Ovary (tissue), 9 donors: ENCODE measurements around the gene ACAP1. TPM values are rescaled to one million over a fixed set of nuclear protein-coding genes. Genes with fewer than 3 reads are reported as not detected.

ENCODE experiments used
- DNase-seq, 5 donors: peaks; one replicate each; pipeline ENCODE4 v3.0.0-alpha.2; 2019 to 2020
- H3K27ac ChIP-seq, 2 donors: fragments of 200-600 bp; one replicate each; pipeline versions ENCODE4 v1.5.1 to v1.8.0; 2019 to 2022
- H3K27me3 ChIP-seq: fragments of 200-600 bp; one replicate; pipeline ENCODE4 v1.8.0; 2022
- H3K36me3 ChIP-seq: fragments of 200-600 bp; sonication (generic); one replicate; pipeline ENCODE4 v1.5.1; 2019
- H3K4me1 ChIP-seq: one replicate; pipeline ENCODE4 v1.8.1; 2013; ENCODE audit warnings: mild to moderate bottlenecking, moderate library complexity; ENCODE audit not compliant: insufficient read depth
- H3K4me3 ChIP-seq: fragments of 200-600 bp; sonication (generic); one replicate; pipeline ENCODE4 v1.5.1; 2017
- H3K9me3 ChIP-seq, 2 donors: fragments of 200-600 bp in 1 of 2; sonication (generic) in 1 of 2; one replicate each; pipeline versions ENCODE4 v1.5.1 to v1.8.1; 2013 to 2019; ENCODE audit warnings: mild to moderate bottlenecking in 1 of 2, moderate library complexity in 1 of 2
- CTCF ChIP-seq, 3 donors: fragments of 450-650 bp in 2 of 3; fragments of 200-600 bp in 1 of 3; IDR thresholded peaks; one replicate each; pipeline versions ENCODE4 v1.5.1 to v1.8.0; 2016 to 2022; ENCODE audit warnings: antibody characterized with exemption in 3 of 3, mild to moderate bottlenecking in 1 of 3
- EP300 ChIP-seq: sonication (generic); formaldehyde crosslinking; IDR thresholded peaks from one replicate; pipeline ENCODE4 v1.6.1; 2017; ENCODE audit warnings: antibody characterized with exemption
- POLR2A ChIP-seq: fragments of 450-650 bp; IDR thresholded peaks from one replicate; pipeline ENCODE4 v1.6.1; 2017; ENCODE audit warnings: antibody characterized with exemption, mild to moderate bottlenecking, moderate library complexity
- WGBS, 3 donors: extraction: QIAGEN DNeasy Blood & Tissue Kit in 1 of 3; methylation state at CpG; one replicate each; pipeline versions ENCODE4 v1.1.5 to v1.1.7; 2013 to 2017; 5-methylcytosine and 5-hydroxymethylcytosine counted together
- intact Hi-C, 4 donors: fragments of 100-400 bp; cut with DNase I; formaldehyde crosslinking; loops; one replicate each; pipeline versions ENCODE4 v1.11.0 to v1.15.1; 2022 to 2023
- polyA plus RNA-seq, 2 donors: library from polyadenylated mRNA; stranded (reverse); fragments of 200-250 nt in 1 of 2; fragments of 350-450 nt in 1 of 2; fragmentation: Illumina TruSeq in 1 of 2; extraction: RNeasy Lipid Tissue Mini Kit (QIAGEN cat#74804) in 1 of 2; gene quantifications; one replicate each; pipeline ENCODE4 v1.2.3, GENCODE V29; 2013 to 2014
- small RNA-seq: library from RNA; depleted of rRNA; stranded (forward); fragments of <200 nt; gene quantifications from one replicate; pipeline ENCODE3, GENCODE V24; 2016
- total RNA-seq, 7 donors: library from RNA; depleted of rRNA in 2 of 7; stranded (reverse); fragments of >200 nt in 2 of 7; fragmentation: NEBNext Ultra II Directional in 3 of 7; extraction: Animal tissue kit (Norgen Biotek cat#: 25700) in 3 of 7; gene quantifications; one replicate each; pipeline versions ENCODE4 v1.1.0 to v1.2.4, GENCODE V29; 2016 to 2023
- donor health status: DM: no; HTN: no; CAD: no; lungs with moderate emphysema.
- donor health status: DM: no; HTN: no; CAD: no.
- donor health status: Bipolar disorder and iron deficiency.
- donor health status: DM: yes; HTN: yes; CAD: no.
- donor health status: DM: no; HTN: no; CAD: no.
- donor health status: DM: yes; HTN: yes; CAD: no.

The ACAP1 gene
- total and polyA plus RNA-seq, 9 donors = 1.9 to 9.4 (median 5.5) TPM

GRCh38 chr17:7396147-7396546, 59.8 kb downstream of the ACAP1 start:
- H3K9me3 ChIP-seq = no peaks in the 10 kb centered on the region
- H3K4me1 ChIP-seq = peaks cover 5% of the 10 kb centered on the region
- 82 to 88% (median 86%) methylated on average over 4 of the region's 4 CpGs for WGBS, 3 donors
- no peak overlapping the region for H3K4me3 ChIP-seq
- no peaks in the 10 kb centered on the region for H3K27me3 ChIP-seq
- H3K36me3 ChIP-seq = no peaks in the 10 kb centered on the region
- intact Hi-C loops = no loop called here
- no peak for DNase-seq
- no peak for TF ChIP-seq CTCF (IDR thresholded peaks at IDR 0.05)
- no peak for TF ChIP-seq EP300
- TF ChIP-seq POLR2A = no peak
- no peak overlapping the region for H3K27ac ChIP-seq

- Histone ChIP-seq H3K27ac (no peak overlapping the region), H3K4me1 (no peaks in the 10 kb centered on the region), H3K27me3 (no peaks in the 10 kb centered on the region), H3K4me3 (no peak overlapping the region), H3K36me3 (no peaks in the 10 kb centered on the region), H3K9me3 (no peaks in the 10 kb centered on the region)
- WGBS, 3 donors = 79 to 80% (median 79%) methylated on average over 2 of the region's 2 CpGs
- TF ChIP-seq POLR2A (no peak), EP300 (no peak), CTCF (IDR thresholded peaks at IDR 0.05) (no peak)
- no peak for DNase-seq
- intact Hi-C loops = no loop called here
Measured at GRCh38 chr17:7398612-7399011, 62.3 kb downstream of the ACAP1 start.

Small RNA genes lying within 50 kb of the gene (small RNA-seq; reads per million reads assigned to genes)
- not detected for gene AC026954.2

Other genes with a start within 250 kb of the ACAP1 start
Only the 30 nearest of the 35 such genes appear.
- 1 to 10 TPM in 4 of 7 donors, under 1 TPM in 3; 0.63 to 3.3 (median 1.0) TPM for gene ASGR1, start 157.2 kb upstream of the ACAP1 start, total RNA-seq
- gene ASGR1, start 157.2 kb upstream of the ACAP1 start, polyA plus RNA-seq = 1 to 10 TPM in 1 of 2 donors, under 1 TPM in 1; 0.20 to 1.3 TPM
- gene DLG4, start 116.7 kb upstream of the ACAP1 start, total RNA-seq = 10 to 100 TPM; 11.0 to 67.7 (median 34.5) TPM
- 10 to 100 TPM; 25.1 to 27.8 TPM for gene DLG4, start 116.7 kb upstream of the ACAP1 start, polyA plus RNA-seq
- gene ACADVL, start 116.6 kb upstream of the ACAP1 start, total RNA-seq = 100 to 1,000 TPM; 303 to 638 (median 374) TPM
- 100 to 1,000 TPM; 277 to 381 TPM for gene ACADVL, start 116.6 kb upstream of the ACAP1 start, polyA plus RNA-seq
- gene DVL2, start 102.0 kb upstream of the ACAP1 start, total RNA-seq = 10 to 100 TPM; 36.9 to 80.6 (median 61.3) TPM
- gene DVL2, start 102.0 kb upstream of the ACAP1 start, polyA plus RNA-seq = 10 to 100 TPM in 1 of 2 donors, 1 to 10 TPM in 1; 8.2 to 49.0 TPM
- 10 to 100 TPM; 19.4 to 57.7 (median 41.0) TPM for gene PHF23, start 97.1 kb upstream of the ACAP1 start, total RNA-seq
- gene PHF23, start 97.1 kb upstream of the ACAP1 start, polyA plus RNA-seq = 10 to 100 TPM; 23.3 to 42.5 TPM
- gene GABARAP, start 94.1 kb upstream of the ACAP1 start, total RNA-seq = 1,000 to 10,000 TPM in 1 of 7 donors, 100 to 1,000 TPM in 6; 526 to 1,303 (median 619) TPM
- 1,000 to 10,000 TPM in 1 of 2 donors, 100 to 1,000 TPM in 1; 763 to 1,518 TPM for gene GABARAP, start 94.1 kb upstream of the ACAP1 start, polyA plus RNA-seq
- gene CTDNEP1, start 84.8 kb upstream of the ACAP1 start, total RNA-seq = 100 to 1,000 TPM in 5 of 7 donors, 10 to 100 TPM in 2; 42.3 to 136 (median 123) TPM
- 100 to 1,000 TPM in 1 of 2 donors, 10 to 100 TPM in 1; 82.5 to 256 TPM for gene CTDNEP1, start 84.8 kb upstream of the ACAP1 start, polyA plus RNA-seq
- gene ELP5, start 84.3 kb upstream of the ACAP1 start, total RNA-seq = 10 to 100 TPM; 18.7 to 55.7 (median 40.6) TPM
- 10 to 100 TPM; 35.1 to 56.0 TPM for gene ELP5, start 84.3 kb upstream of the ACAP1 start, polyA plus RNA-seq
- gene CLDN7, start 74.1 kb upstream of the ACAP1 start, total RNA-seq = 100 to 1,000 TPM in 1 of 7 donors, 1 to 10 TPM in 4, under 1 TPM in 1, not detected in 1; 0.53 to 102 (median 6.3) TPM
- gene CLDN7, start 74.1 kb upstream of the ACAP1 start, polyA plus RNA-seq = 1 to 10 TPM in 1 of 2 donors, under 1 TPM in 1; 0.27 to 1.1 TPM
- 1 to 10 TPM in 6 of 7 donors, under 1 TPM in 1; 0.83 to 9.8 (median 2.3) TPM for gene SLC2A4, start 54.8 kb upstream of the ACAP1 start, total RNA-seq
- 1 to 10 TPM; 3.4 to 4.1 TPM for gene SLC2A4, start 54.8 kb upstream of the ACAP1 start, polyA plus RNA-seq
- gene YBX2, start 41.9 kb upstream of the ACAP1 start, total RNA-seq = 1 to 10 TPM in 2 of 7 donors, under 1 TPM in 2, not detected in 3; 0.30 to 1.8 (median 0.98) TPM
- under 1 TPM; 0.33 to 0.80 TPM for gene YBX2, start 41.9 kb upstream of the ACAP1 start, polyA plus RNA-seq
- 100 to 1,000 TPM in 5 of 7 donors, 10 to 100 TPM in 2; 55.9 to 302 (median 229) TPM for gene EIF5A, start 28.9 kb upstream of the ACAP1 start, total RNA-seq
- 100 to 1,000 TPM; 182 to 258 TPM for gene EIF5A, start 28.9 kb upstream of the ACAP1 start, polyA plus RNA-seq
- gene GPS2, start 21.2 kb upstream of the ACAP1 start, total RNA-seq = 10 to 100 TPM; 53.1 to 76.5 (median 59.3) TPM
- 100 to 1,000 TPM in 1 of 2 donors, 10 to 100 TPM in 1; 62.2 to 103 TPM for gene GPS2, start 21.2 kb upstream of the ACAP1 start, polyA plus RNA-seq
- 10 to 100 TPM; 11.2 to 48.0 (median 41.6) TPM for gene NEURL4, start 7.2 kb upstream of the ACAP1 start, total RNA-seq
- gene NEURL4, start 7.2 kb upstream of the ACAP1 start, polyA plus RNA-seq = 10 to 100 TPM in 1 of 2 donors, 1 to 10 TPM in 1; 9.6 to 32.8 TPM
- gene KCTD11, start 15.6 kb downstream of the ACAP1 start, total RNA-seq = 10 to 100 TPM in 5 of 7 donors, 1 to 10 TPM in 2; 5.1 to 12.9 (median 10.5) TPM
- 10 to 100 TPM; 10.4 to 12.5 TPM for gene KCTD11, start 15.6 kb downstream of the ACAP1 start, polyA plus RNA-seq
- gene TMEM95, start 18.6 kb downstream of the ACAP1 start, total RNA-seq = not detected
- not detected for gene TMEM95, start 18.6 kb downstream of the ACAP1 start, polyA plus RNA-seq
- gene TNK1, start 44.6 kb downstream of the ACAP1 start, total RNA-seq = 1 to 10 TPM; 5.0 to 8.3 (median 6.4) TPM
- 1 to 10 TPM in 1 of 2 donors, under 1 TPM in 1; 0.85 to 3.6 TPM for gene TNK1, start 44.6 kb downstream of the ACAP1 start, polyA plus RNA-seq
- gene PLSCR3, start 58.0 kb downstream of the ACAP1 start, total RNA-seq = 10 to 100 TPM; 11.0 to 52.4 (median 33.8) TPM
- gene PLSCR3, start 58.0 kb downstream of the ACAP1 start, polyA plus RNA-seq = 10 to 100 TPM in 1 of 2 donors, 1 to 10 TPM in 1; 7.1 to 40.9 TPM
- gene TMEM256, start 67.6 kb downstream of the ACAP1 start, total RNA-seq = 100 to 1,000 TPM in 2 of 7 donors, 10 to 100 TPM in 5; 57.0 to 133 (median 85.2) TPM
- gene TMEM256, start 67.6 kb downstream of the ACAP1 start, polyA plus RNA-seq = 100 to 1,000 TPM in 1 of 2 donors, 10 to 100 TPM in 1; 44.0 to 128 TPM
- gene NLGN2, start 71.3 kb downstream of the ACAP1 start, total RNA-seq = 10 to 100 TPM; 11.4 to 76.2 (median 53.9) TPM
- 10 to 100 TPM; 16.9 to 30.2 TPM for gene NLGN2, start 71.3 kb downstream of the ACAP1 start, polyA plus RNA-seq
- not detected for gene SPEM1, start 83.8 kb downstream of the ACAP1 start, total RNA-seq
- not detected for gene SPEM1, start 83.8 kb downstream of the ACAP1 start, polyA plus RNA-seq
- gene SPEM2, start 89.1 kb downstream of the ACAP1 start, total RNA-seq = not detected
- gene SPEM2, start 89.1 kb downstream of the ACAP1 start, polyA plus RNA-seq = not detected
- gene SPEM3, start 92.3 kb downstream of the ACAP1 start, total RNA-seq = not detected
- not detected for gene SPEM3, start 92.3 kb downstream of the ACAP1 start, polyA plus RNA-seq
- 1 to 10 TPM in 5 of 7 donors, under 1 TPM in 2; 0.43 to 8.3 (median 1.5) TPM for gene TMEM102, start 98.9 kb downstream of the ACAP1 start, total RNA-seq
- gene TMEM102, start 98.9 kb downstream of the ACAP1 start, polyA plus RNA-seq = 1 to 10 TPM in 1 of 2 donors, under 1 TPM in 1; 0.61 to 1.2 TPM
- 1 to 10 TPM in 2 of 7 donors, under 1 TPM in 5; 0.10 to 4.2 (median 0.61) TPM for gene FGF11, start 103.0 kb downstream of the ACAP1 start, total RNA-seq
- gene FGF11, start 103.0 kb downstream of the ACAP1 start, polyA plus RNA-seq = 1 to 10 TPM in 1 of 2 donors, under 1 TPM in 1; 0.25 to 5.1 TPM
- 10 to 100 TPM in 2 of 7 donors, 1 to 10 TPM in 5; 3.2 to 13.5 (median 7.6) TPM for gene CHRNB1, start 108.5 kb downstream of the ACAP1 start, total RNA-seq
- 1 to 10 TPM; 5.9 to 7.8 TPM for gene CHRNB1, start 108.5 kb downstream of the ACAP1 start, polyA plus RNA-seq
- 100 to 1,000 TPM in 3 of 7 donors, 10 to 100 TPM in 4; 39.3 to 123 (median 85.5) TPM for gene ZBTB4, start 143.1 kb downstream of the ACAP1 start, total RNA-seq
- gene ZBTB4, start 143.1 kb downstream of the ACAP1 start, polyA plus RNA-seq = 10 to 100 TPM; 53.8 to 84.5 TPM
- gene SLC35G6, start 144.9 kb downstream of the ACAP1 start, total RNA-seq = not detected
- not detected for gene SLC35G6, start 144.9 kb downstream of the ACAP1 start, polyA plus RNA-seq
- 100 to 1,000 TPM in 2 of 7 donors, 10 to 100 TPM in 5; 39.5 to 110 (median 88.2) TPM for gene POLR2A, start 147.8 kb downstream of the ACAP1 start, total RNA-seq
- 10 to 100 TPM; 26.7 to 74.5 TPM for gene POLR2A, start 147.8 kb downstream of the ACAP1 start, polyA plus RNA-seq
- gene TNFSF12, start 212.5 kb downstream of the ACAP1 start, total RNA-seq = 10 to 100 TPM; 37.3 to 78.3 (median 59.6) TPM
- 10 to 100 TPM; 26.6 to 70.1 TPM for gene TNFSF12, start 212.5 kb downstream of the ACAP1 start, polyA plus RNA-seq